ENCODE measurements around the gene ISG20. TPM values are rescaled to one million over a fixed set of nuclear protein-coding genes. Genes with fewer than 3 reads are reported as not detected.

Gene ISG20
- total and polyA plus RNA-seq, 4 donors: 6.8 to 36.5 (median 14.3) TPM

- no peak for DNase-seq (ENCODE audit: low spot score)
- H3K27me3 ChIP-seq (ENCODE audit: control insufficient read depth in 4 of 4, insufficient read depth in 4 of 4, low read length in 3 of 4): peaks cover 0 to 11% (median 0%) of the 10 kb centered on the region in 4 donors
Observed at GRCh38 chr15:88696254-88696653, 57.4 kb downstream of the ISG20 start.

GRCh38 chr15:88697276-88697675 lies 58.5 kb downstream of the ISG20 start:
- 75% methylated on average over 9 of the region's 9 CpGs for WGBS
- Histone ChIP-seq H3K4me3 (ENCODE audit: low read depth in 1 of 3, low read length in 3 of 3) (no peak overlapping the region), H3K4me1 (ENCODE audit: control insufficient read depth in 4 of 4, insufficient read depth in 4 of 4, low read length in 3 of 4) (no peaks in the 10 kb centered on the region), H3K9ac (ENCODE audit: low read depth in 1 of 2, low read length in 2 of 2) (no peak overlapping the region), H3K27me3 (ENCODE audit: control insufficient read depth in 4 of 4, insufficient read depth in 4 of 4, low read length in 3 of 4) (peaks cover 0 to 11% (median 0%) of the 10 kb centered on the region in 4 donors), H3K36me3 (ENCODE audit: control insufficient read depth in 4 of 4, insufficient read depth in 3 of 4, low read depth in 1 of 4, low read length in 3 of 4) (no peaks in the 10 kb centered on the region), H3K9me3 (ENCODE audit: control insufficient read depth in 4 of 4, low read length in 3 of 4) (no peaks in the 10 kb centered on the region), H3K27ac (ENCODE audit: low read depth in 1 of 2, low read length in 2 of 2) (no peak overlapping the region)
- TF ChIP-seq FOXA2 (IDR thresholded peaks at IDR 0.05): no peak
- no peak for TF ChIP-seq MAX (IDR thresholded peaks at IDR 0.05)
- TF ChIP-seq JUND (IDR thresholded peaks at IDR 0.05): no peak
- TF ChIP-seq SP1 (IDR thresholded peaks at IDR 0.05): no peak
- no peak for TF ChIP-seq NR2F2 (IDR thresholded peaks at IDR 0.05)
- TF ChIP-seq GABPA (IDR thresholded peaks at IDR 0.05 in 1 of 2, conservative IDR thresholded peaks at IDR 0.05 in 1 of 2): no peak
- no peak for TF ChIP-seq RXRA (IDR thresholded peaks at IDR 0.05)
- no peak for TF ChIP-seq ATF3 (IDR thresholded peaks at IDR 0.05)
- TF ChIP-seq ZBTB33 (IDR thresholded peaks at IDR 0.05): no peak
- no peak for TF ChIP-seq CTCF (IDR thresholded peaks at IDR 0.05; ENCODE audit: low read depth, low read length, missing input control)
- TF ChIP-seq FOXA1 (IDR thresholded peaks at IDR 0.05): no peak
- no peak for TF ChIP-seq YY1 (IDR thresholded peaks at IDR 0.05)
- TF ChIP-seq RAD21 (IDR thresholded peaks at IDR 0.05): no peak
- TF ChIP-seq EGR1 (IDR thresholded peaks at IDR 0.05; ENCODE audit: low read depth in 2 of 2): no peak
- no peak for TF ChIP-seq REST (IDR thresholded peaks at IDR 0.05)
- no peak for TF ChIP-seq TAF1 (conservative IDR thresholded peaks at IDR 0.05)
- no peak for TF ChIP-seq HNF4G (IDR thresholded peaks at IDR 0.05)
- DNase-seq (ENCODE audit: low spot score): no peak

More at GRCh38 chr15:88696254-88696653, 57.4 kb downstream of the ISG20 start:
- Histone ChIP-seq H3K4me1 (ENCODE audit: control insufficient read depth in 4 of 4, insufficient read depth in 4 of 4, low read length in 3 of 4) (no peaks in the 10 kb centered on the region), H3K36me3 (ENCODE audit: control insufficient read depth in 4 of 4, insufficient read depth in 3 of 4, low read depth in 1 of 4, low read length in 3 of 4) (no peaks in the 10 kb centered on the region), H3K27ac (ENCODE audit: low read depth in 1 of 2, low read length in 2 of 2) (no peak overlapping the region), H3K9me3 (ENCODE audit: control insufficient read depth in 4 of 4, low read length in 3 of 4) (no peaks in the 10 kb centered on the region), H3K9ac (ENCODE audit: low read depth in 1 of 2, low read length in 2 of 2) (no peak overlapping the region), H3K4me3 (ENCODE audit: low read depth in 1 of 3, low read length in 3 of 3) (no peak overlapping the region)
- WGBS: 79% methylated on average over 3 of the region's 3 CpGs
- TF ChIP-seq YY1 (IDR thresholded peaks at IDR 0.05) (no peak), GABPA (IDR thresholded peaks at IDR 0.05 in 1 of 2, conservative IDR thresholded peaks at IDR 0.05 in 1 of 2) (no peak), HNF4A (conservative IDR thresholded peaks at IDR 0.05) (no peak), NR2F2 (IDR thresholded peaks at IDR 0.05) (no peak), TAF1 (conservative IDR thresholded peaks at IDR 0.05) (no peak), FOXA2 (IDR thresholded peaks at IDR 0.05) (no peak), CTCF (IDR thresholded peaks at IDR 0.05; ENCODE audit: low read depth, low read length, missing input control) (no peak)
